Stimulated activated CD8-positive, alpha-beta memory T cell treated with anti-CD3 and anti-CD28 coated beads, Interleukin-15, amount 100 ng/mL, for 24 hours (primary cell): ENCODE data around the gene ACTR6.
"Not testable (repeated sequence)": the region's sequence is repeated elsewhere in the genome, so short reads cannot be mapped to it uniquely, and the experiment has no call there.

ENCODE experiments used
- DNase-seq: peaks from one replicate; pipeline ENCODE4 v3.0.0-alpha.2; 2020; ENCODE audit warnings: low read depth

The ACTR6 gene

GRCh38 chr12:100185361-100185894 is 15.2 kb upstream of the ACTR6 start:
- no peak for DNase-seq

- DNase-seq: no peak
Measured at GRCh38 chr12:100186071-100186470, 14.5 kb upstream of the ACTR6 start.

- no peak for DNase-seq
Measured at GRCh38 chr12:100187068-100187467, 13.5 kb upstream of the ACTR6 start.

- DNase-seq: no peak
Measured at GRCh38 chr12:100187857-100188519, 12.6 kb upstream of the ACTR6 start.

- DNase-seq: not testable (repeated sequence)
Measured at GRCh38 chr12:100188888-100189635, 11.6 kb upstream of the ACTR6 start.

- no peak for DNase-seq
Measured at GRCh38 chr12:100189636-100190394, 10.8 kb upstream of the ACTR6 start.

- no peak for DNase-seq
Measured at GRCh38 chr12:100193085-100193484, 7.5 kb upstream of the ACTR6 start.

- no peak for DNase-seq
Measured at GRCh38 chr12:100197486-100197885, 3.1 kb upstream of the ACTR6 start.

GRCh38 chr12:100199023-100199346 is 1.6 kb upstream of the ACTR6 start:
- DNase-seq: no peak

GRCh38 chr12:100199347-100200149 is 1.1 kb upstream of the ACTR6 start:
- DNase-seq: peak; percentile 47

GRCh38 chr12:100201604-100202423 is 1.2 kb downstream of the ACTR6 start:
- DNase-seq: no peak

- no peak for DNase-seq
Measured at GRCh38 chr12:100207311-100207710, 6.7 kb downstream of the ACTR6 start.

- DNase-seq: no peak
Measured at GRCh38 chr12:100208834-100209233, 8.2 kb downstream of the ACTR6 start.

- no peak for DNase-seq
Measured at GRCh38 chr12:100211698-100212097, 11.1 kb downstream of the ACTR6 start.

- DNase-seq: no peak
Measured at GRCh38 chr12:100213016-100213891, 12.6 kb downstream of the ACTR6 start.

GRCh38 chr12:100214518-100214917 is 13.9 kb downstream of the ACTR6 start:
- DNase-seq: no peak

GRCh38 chr12:100215209-100215608 is 14.6 kb downstream of the ACTR6 start:
- DNase-seq: no peak

GRCh38 chr12:100216337-100216736 is 15.7 kb downstream of the ACTR6 start:
- DNase-seq: no peak

GRCh38 chr12:100219328-100220109 is 18.9 kb downstream of the ACTR6 start:
- no peak for DNase-seq
